Measurements from ENCODE around the gene KCNH4. TPM values are rescaled to one million over a fixed set of nuclear protein-coding genes. Genes with fewer than 3 reads are reported as not detected.

KCNH4 gene
- total RNA-seq, 1 donor from 2014 or later: 0.55 TPM

Other genes starting within 250 kb of the KCNH4 start
- gene CNP, start 214.3 kb downstream of the KCNH4 start, total RNA-seq: 84.0 TPM
- 74.8 TPM for gene DNAJC7, start 163.7 kb downstream of the KCNH4 start, total RNA-seq
- 30.9 TPM for gene NKIRAS2, start 161.1 kb downstream of the KCNH4 start, total RNA-seq
- 0.13 TPM for gene C17orf113, start 130.5 kb downstream of the KCNH4 start, total RNA-seq
- not detected for gene ZNF385C, start 82.7 kb downstream of the KCNH4 start, total RNA-seq
- gene DHX58, start 68.4 kb downstream of the KCNH4 start, total RNA-seq: 13.2 TPM
- gene KAT2A, start 59.8 kb downstream of the KCNH4 start, total RNA-seq: 36.2 TPM
- gene HSPB9, start 58.3 kb downstream of the KCNH4 start, total RNA-seq: not detected
- gene RAB5C, start 26.2 kb downstream of the KCNH4 start, total RNA-seq: 180 TPM
- not detected for gene HCRT, start 4.3 kb upstream of the KCNH4 start, total RNA-seq
- 20.0 TPM for gene GHDC, start 13.4 kb upstream of the KCNH4 start, total RNA-seq
- 106 TPM for gene STAT5B, start 95.2 kb upstream of the KCNH4 start, total RNA-seq
- 130 TPM for gene STAT5A, start 107.4 kb upstream of the KCNH4 start, total RNA-seq
- gene STAT3, start 207.3 kb upstream of the KCNH4 start, total RNA-seq: 353 TPM
- 681 TPM for gene CAVIN1, start 242.1 kb upstream of the KCNH4 start, total RNA-seq

Measured in mesenteric fat pad (tissue), 1 donor.